Endothelial cell of umbilical vein (primary cell): ENCODE measurements around the gene DUSP22. TPM values are rescaled to one million over a fixed set of nuclear protein-coding genes. Genes with fewer than 3 reads are reported as not detected.

Experiments
- BruUV-seq: library from RNA; stranded (reverse); fragments of 400-500 nt; replicated peaks from 2 replicates; lab custom pipeline; 2021; lab: Mats Ljungman, UMichigan
- CTCF ChIA-PET: fragments of 300-600, 350-600 bp; sonication (Branson Sonifier 250); formaldehyde crosslinking; loops from one replicate; lab custom pipeline; 2021; ENCODE audit warnings: antibody characterized with exemption, inconsistent platforms; lab: Charles Lee
- POLR2A ChIA-PET: fragments of 300-600, 350-600 bp; sonication (Branson Sonifier 250); formaldehyde crosslinking; loops from one replicate; lab custom pipeline; 2021; ENCODE audit warnings: antibody characterized with exemption, inconsistent platforms; lab: Charles Lee
- DNase-seq: peaks from one replicate; pipeline ENCODE4 v3.0.0-alpha.2; 2011; ENCODE audit warnings: low read depth, low spot score
- FAIRE-seq: peaks from 2 replicates; lab custom pipeline; 2011; peaks lifted over from hg19 to GRCh38; lab: Jason Lieb, UNC
- H2AFZ ChIP-seq: 2 replicates; pipeline ENCODE4 v1.6.0; 2012; ENCODE audit warnings: low read depth, low read length, control low read depth, inconsistent platforms
- H3K27ac ChIP-seq: 2 replicates; pipeline ENCODE4 v1.5.1; 2011; ENCODE audit warnings: low read depth, mild to moderate bottlenecking, control low read depth, low read length, moderate library complexity; ENCODE audit not compliant: insufficient read depth
- H3K27me3 ChIP-seq, 2 experiments: 2 replicates each; pipeline versions ENCODE4 v1.6.0 to v1.6.1; 2011; ENCODE audit warnings: low read length in 2 of 2, mixed read lengths in 1 of 2; ENCODE audit not compliant: control insufficient read depth in 2 of 2, insufficient read depth in 2 of 2
- H3K36me3 ChIP-seq, 2 experiments: 2 replicates in 1 of 2; 3 replicates in 1 of 2; pipeline ENCODE4 v1.5.1; 2011; ENCODE audit warnings: low read length in 2 of 2, mild to moderate bottlenecking in 1 of 2, moderate library complexity in 1 of 2; ENCODE audit not compliant: control insufficient read depth in 2 of 2, insufficient read depth in 2 of 2; ENCODE audit errors: extremely low read depth in 1 of 2
- H3K4me1 ChIP-seq: 3 replicates; pipeline ENCODE4 v1.5.1; 2011; ENCODE audit warnings: mild to moderate bottlenecking, low read length; ENCODE audit not compliant: control insufficient read depth, insufficient read depth; ENCODE audit errors: extremely low read depth
- H3K4me2 ChIP-seq: 2 replicates; pipeline ENCODE4 v1.6.1; 2011; ENCODE audit warnings: low read length, control low read depth, mixed read lengths; ENCODE audit not compliant: insufficient read depth
- H3K4me3 ChIP-seq, 3 experiments: fragments of 200-600 bp in 1 of 3; sonication (generic), shearing (Covaris generic) in 1 of 3; replicated peaks in 1 of 3; 2 replicates each; pipeline ENCODE4 v1.5.1; 2011 to 2016; ENCODE audit warnings: control low read depth in 3 of 3, low read length in 3 of 3, mild to moderate bottlenecking in 2 of 3, inconsistent platforms in 1 of 3, low read depth in 1 of 3, moderate library complexity in 1 of 3; ENCODE audit not compliant: insufficient read depth in 1 of 3
- H3K79me2 ChIP-seq: 2 replicates; pipeline ENCODE4 v1.6.0; 2012; ENCODE audit warnings: low read length, inconsistent platforms; ENCODE audit not compliant: control insufficient read depth, insufficient read depth
- H3K9ac ChIP-seq: replicated peaks from 2 replicates; pipeline ENCODE3; 2011; ENCODE audit warnings: low read length, control low read depth; ENCODE audit not compliant: insufficient read depth; ENCODE audit errors: extremely low read depth
- H3K9me1 ChIP-seq: replicated peaks from 3 replicates; pipeline ENCODE4 v1.6.0; 2011; ENCODE audit warnings: mild to moderate bottlenecking, low read length; ENCODE audit not compliant: control insufficient read depth, insufficient read depth; ENCODE audit errors: extremely low read depth
- H3K9me3 ChIP-seq: replicated peaks from 2 replicates; pipeline ENCODE4 v1.5.1; 2012; ENCODE audit warnings: low read length, inconsistent platforms; ENCODE audit not compliant: control insufficient read depth, insufficient read depth
- H4K20me1 ChIP-seq: replicated peaks from 2 replicates; pipeline ENCODE3; 2011; ENCODE audit warnings: mild to moderate bottlenecking, low read length; ENCODE audit not compliant: control insufficient read depth, insufficient read depth; ENCODE audit errors: extremely low read depth
- CTCF ChIP-seq, 2 donors: IDR thresholded peaks; 1 replicate in 1 of 2; 2 replicates in 1 of 2; pipeline ENCODE4 v1.5.1; 2011; ENCODE audit warnings: low read length in 2 of 2, mild to moderate bottlenecking in 2 of 2, moderate library complexity in 2 of 2, control low read depth in 1 of 2, inconsistent platforms in 1 of 2, low read depth in 1 of 2; ENCODE audit not compliant: insufficient read depth in 1 of 2; ENCODE audit errors: extremely low read depth in 1 of 2
- EZH2 ChIP-seq: IDR thresholded peaks from 2 replicates; pipeline ENCODE4 v1.6.1; 2012; ENCODE audit warnings: borderline replicate concordance, low read depth, mild to moderate bottlenecking, moderate library complexity, low read length, inconsistent platforms; ENCODE audit not compliant: severe bottlenecking
- FOS ChIP-seq: IDR thresholded peaks from 2 replicates; pipeline ENCODE4 v1.6.1; 2011; ENCODE audit warnings: mild to moderate bottlenecking, low read length, moderate library complexity, borderline replicate concordance; ENCODE audit not compliant: insufficient read depth
- GATA2 ChIP-seq: IDR thresholded peaks from 2 replicates; pipeline ENCODE4 v1.7.0; 2011; ENCODE audit warnings: low read depth, mild to moderate bottlenecking, moderate library complexity, mixed read lengths, low read length; ENCODE audit not compliant: insufficient read length, insufficient read depth
- JUN ChIP-seq: IDR thresholded peaks from 2 replicates; pipeline ENCODE4 v1.6.1; 2011; ENCODE audit warnings: borderline replicate concordance, low read depth; ENCODE audit not compliant: insufficient read length, insufficient read depth
- MAX ChIP-seq: IDR thresholded peaks from 2 replicates; pipeline ENCODE4 v1.6.1; 2011; ENCODE audit not compliant: insufficient read depth, insufficient read length
- MYC ChIP-seq: IDR thresholded peaks from one replicate; pipeline ENCODE4 v1.6.1; 2011; ENCODE audit warnings: mild to moderate bottlenecking, low read depth, low read length
- POLR2A ChIP-seq: IDR thresholded peaks from 2 replicates; pipeline ENCODE4 v1.6.1; 2012; ENCODE audit warnings: low read depth, mild to moderate bottlenecking, control low read depth, low read length
- POLR2AphosphoS5 ChIP-seq: IDR thresholded peaks from 2 replicates; pipeline ENCODE4 v1.6.1; 2012; ENCODE audit warnings: low read depth, mild to moderate bottlenecking, control low read depth, low read length, moderate library complexity; ENCODE audit not compliant: insufficient read depth
- dilution Hi-C: fragments of 300-500 bp; cut with MboI; formaldehyde crosslinking; loops from one replicate; pipeline ENCODE4 v1.15.0; 2019; ENCODE audit warnings: low sequenced_read_pairs; ENCODE audit not compliant: extremely low pct_ligation_motif_present
- intact Hi-C: fragments of 100-400 bp; cut with micrococcal nuclease; formaldehyde crosslinking; loops from one replicate; pipeline ENCODE4 v1.10.0; 2022
- polyA plus RNA-seq, 4 experiments: library from polyadenylated mRNA; depleted of rRNA in 3 of 4; stranded (reverse) in 3 of 4; unstranded in 1 of 4; fragments of >200 nt; gene quantifications; 2 replicates each; pipeline versions ENCODE4 v1.2.1 to v1.2.3, GENCODE V29; 2011 to 2012; ENCODE audit warnings: missing spikeins in 1 of 4
- total RNA-seq: library from RNA; stranded (reverse); gene quantifications from 2 replicates; pipeline ENCODE4 v1.2.3, GENCODE V29; 2021

DUSP22 gene
- total and polyA plus RNA-seq, 2 donors (not counting 3 experiments of a cell fraction or from before 2014, with no cell fraction given): 23.2 to 33.9 TPM

- Histone ChIP-seq H3K79me2 (no peaks in the 10 kb centered on the region), H2AFZ (no peak overlapping the region), H3K4me2 (no peak overlapping the region), H3K9me3 (no peaks in the 10 kb centered on the region), H3K9ac (no peak overlapping the region), H3K4me1 (no peaks in the 10 kb centered on the region), H3K4me3 (no peak overlapping the region), H3K9me1 (no peaks in the 10 kb centered on the region), H4K20me1 (no peaks in the 10 kb centered on the region), H3K27ac (no peak overlapping the region), H3K36me3 (peaks cover 0 to 9% of the 10 kb centered on the region in 2 experiments), H3K27me3 (no peaks in the 10 kb centered on the region)
- CTCF ChIA-PET: interaction anchor here (1.2 kb wide), 1 partner anchor 9 kb away, joined by 3 read pairs; no protein-coding TSS in a partner anchor
- no peak for TF ChIP-seq POLR2A
- TF ChIP-seq GATA2: no peak
- no peak for TF ChIP-seq EZH2
- TF ChIP-seq MYC: no peak
- TF ChIP-seq CTCF (IDR thresholded peaks at IDR 0.05; ENCODE audit: extremely low read depth in 1 of 2, insufficient read depth in 1 of 2, low read depth in 1 of 2, low read length in 2 of 2): no peak
- no peak for TF ChIP-seq MAX
- TF ChIP-seq POLR2AphosphoS5: no peak
- TF ChIP-seq FOS: no peak
- TF ChIP-seq JUN: no peak
- intact Hi-C loops (no loop called here), dilution Hi-C loops (no loop called here)
- no TSS peak for BruUV-seq
- POLR2A ChIA-PET: no interaction called here
- no peak for FAIRE-seq
- DNase-seq: no peak
These were observed 59.0 kb downstream of the DUSP22 start for GRCh38 chr6:351011-351866.
